Coronary artery (tissue), 2 donors: Measurements from ENCODE around the gene OR11G2.
"Not testable (repeated sequence)": the region's sequence is repeated elsewhere in the genome, so short reads cannot be mapped to it uniquely, and the experiment has no call there.

ENCODE experiments used
- DNase-seq: peaks from one replicate; pipeline ENCODE4 v3.0.0-alpha.2; 2017; ENCODE audit warnings: low spot score
- H3K27ac ChIP-seq, 2 donors: fragments of 200-600 bp; sonication (generic); one replicate each; pipeline ENCODE4 v1.5.1; 2016 to 2019
- H3K4me3 ChIP-seq: fragments of 200-600 bp; sonication (generic); 2 replicates; pipeline ENCODE4 v1.5.1; 2016; ENCODE audit warnings: mild to moderate bottlenecking, moderate library complexity
- CTCF ChIP-seq: fragments of 200-600 bp; sonication (generic); IDR thresholded peaks from one replicate; pipeline ENCODE4 v1.5.1; 2019; ENCODE audit warnings: antibody characterized with exemption

The OR11G2 gene

GRCh38 chr14:20177433-20177974 lies 13.2 kb upstream of the OR11G2 start:
- no peak overlapping the region for H3K27ac ChIP-seq
- no peak overlapping the region for H3K4me3 ChIP-seq
- no peak for TF ChIP-seq CTCF
- no peak for DNase-seq

GRCh38 chr14:20179218-20179617 lies 11.5 kb upstream of the OR11G2 start:
- Histone ChIP-seq H3K27ac (no peak overlapping the region), H3K4me3 (no peak overlapping the region)
- no peak for DNase-seq
- no peak for TF ChIP-seq CTCF

- DNase-seq, result no peak
- TF ChIP-seq CTCF, result no peak
- H3K4me3 ChIP-seq, result no peak overlapping the region
- H3K27ac ChIP-seq, result no peak overlapping the region
Observed at GRCh38 chr14:20179880-20180279, 10.8 kb upstream of the OR11G2 start.

GRCh38 chr14:20180486-20180885 lies 10.2 kb upstream of the OR11G2 start:
- Histone ChIP-seq H3K27ac (no peak overlapping the region), H3K4me3 (no peak overlapping the region)
- no peak for DNase-seq
- no peak for TF ChIP-seq CTCF

- no peak for DNase-seq
- Histone ChIP-seq H3K27ac (no peak overlapping the region), H3K4me3 (no peak overlapping the region)
- TF ChIP-seq CTCF, result no peak
Observed at GRCh38 chr14:20184181-20184580, 6.5 kb upstream of the OR11G2 start.

- no peak for TF ChIP-seq CTCF
- no peak for DNase-seq
- no peak overlapping the region for H3K27ac ChIP-seq
- H3K4me3 ChIP-seq, result no peak overlapping the region
Observed at GRCh38 chr14:20191396-20191795, 700 bp downstream of the OR11G2 start.

- DNase-seq, result no peak
- no peak for TF ChIP-seq CTCF
- H3K4me3 ChIP-seq, result no peak overlapping the region
- no peak overlapping the region for H3K27ac ChIP-seq
Observed at GRCh38 chr14:20194101-20194500, 3.4 kb downstream of the OR11G2 start.

GRCh38 chr14:20195170-20195569 lies 4.5 kb downstream of the OR11G2 start:
- DNase-seq, H3K27ac ChIP-seq, H3K4me3 ChIP-seq: not testable (repeated sequence)
